Measurements from ENCODE around the gene GTSF1L.

GTSF1L gene

DNA sequence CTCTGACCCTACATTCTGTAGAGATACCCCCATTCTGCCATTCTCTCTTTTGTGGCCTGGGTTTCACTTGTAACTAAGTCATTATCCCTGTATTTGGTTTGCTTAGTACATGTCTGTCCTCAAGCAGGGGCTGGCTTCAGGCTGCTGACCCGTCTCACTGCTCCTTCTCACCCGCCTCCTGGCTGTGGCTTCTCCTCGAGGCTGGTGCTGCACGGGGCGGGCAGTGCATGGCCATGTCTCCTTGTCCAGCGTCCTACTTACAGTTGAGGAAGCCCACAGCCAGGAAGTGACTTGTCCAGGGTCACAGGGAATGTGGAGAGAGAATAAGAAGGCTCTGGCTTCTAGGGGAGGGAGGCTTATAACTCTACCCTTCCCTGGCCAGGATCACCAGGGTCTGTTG lies 11.3 kb downstream of the GTSF1L start:
- DNase-seq, result no peak

- no peak for DNase-seq
Observed at GRCh38 chr20:43715044-43715443, 11.8 kb downstream of the GTSF1L start.

GRCh38 chr20:43711098-43711654 lies 15.6 kb downstream of the GTSF1L start:
- no peak for DNase-seq

- DNase-seq, result no peak
Observed at GRCh38 chr20:43710370-43711044, 16.3 kb downstream of the GTSF1L start.

- DNase-seq, result no peak
Observed at GRCh38 chr20:43702502-43702901, 24.3 kb downstream of the GTSF1L start.

- DNase-seq, result no peak
Observed at GRCh38 chr20:43700627-43701026, 26.2 kb downstream of the GTSF1L start.

- DNase-seq, result no peak
Observed at GRCh38 chr20:43699941-43700565, 26.7 kb downstream of the GTSF1L start.

- DNase-seq, result no peak
Observed at GRCh38 chr20:43695571-43695970, 31.2 kb downstream of the GTSF1L start.

DNA sequence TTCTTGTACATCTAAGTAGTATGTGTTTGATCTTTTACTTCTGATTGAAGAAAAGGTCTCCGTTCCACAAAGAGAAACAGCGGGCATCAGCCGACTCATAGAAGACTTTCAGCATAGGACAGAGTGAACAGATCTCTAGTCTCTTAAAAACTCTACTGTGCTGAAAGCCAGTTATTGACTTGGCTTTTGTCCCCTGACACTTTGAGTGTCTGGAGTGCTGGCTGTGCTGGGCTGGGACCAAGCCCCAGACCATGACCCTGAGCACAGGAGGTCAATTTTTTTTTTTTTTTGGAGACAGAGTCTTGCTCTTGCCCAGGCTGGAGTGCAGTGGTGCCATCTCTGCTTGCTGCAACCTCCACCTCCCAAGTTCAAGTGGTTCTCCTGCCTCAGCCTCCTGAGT lies 32.0 kb downstream of the GTSF1L start:
- no peak for DNase-seq

DNA sequence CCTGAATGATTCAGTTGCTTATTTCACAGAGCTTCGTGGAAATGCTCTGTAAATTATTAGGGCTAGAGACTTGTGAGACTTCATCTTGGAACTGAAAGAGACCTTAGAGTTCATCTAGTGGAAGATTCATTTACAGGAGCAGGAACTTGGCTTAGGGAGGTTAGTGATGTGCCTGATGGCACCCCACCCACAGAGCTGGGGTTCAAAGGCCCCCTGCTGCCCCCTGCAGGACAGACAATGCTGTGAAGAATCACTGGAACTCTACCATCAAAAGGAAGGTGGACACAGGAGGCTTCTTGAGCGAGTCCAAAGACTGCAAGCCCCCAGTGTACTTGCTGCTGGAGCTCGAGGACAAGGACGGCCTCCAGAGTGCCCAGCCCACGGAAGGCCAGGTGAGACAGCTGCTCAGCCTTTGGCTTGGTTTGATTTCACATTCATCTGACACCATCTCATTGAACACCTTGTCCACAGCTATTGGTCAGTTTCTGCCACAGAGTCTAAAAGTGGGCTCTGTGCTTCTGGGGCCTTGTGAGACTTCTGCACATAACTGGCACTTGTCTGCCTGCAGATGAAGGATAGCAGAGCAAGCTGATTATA lies 34.8 kb downstream of the GTSF1L start:
- DNase-seq, result peak; percentile 29

DNA sequence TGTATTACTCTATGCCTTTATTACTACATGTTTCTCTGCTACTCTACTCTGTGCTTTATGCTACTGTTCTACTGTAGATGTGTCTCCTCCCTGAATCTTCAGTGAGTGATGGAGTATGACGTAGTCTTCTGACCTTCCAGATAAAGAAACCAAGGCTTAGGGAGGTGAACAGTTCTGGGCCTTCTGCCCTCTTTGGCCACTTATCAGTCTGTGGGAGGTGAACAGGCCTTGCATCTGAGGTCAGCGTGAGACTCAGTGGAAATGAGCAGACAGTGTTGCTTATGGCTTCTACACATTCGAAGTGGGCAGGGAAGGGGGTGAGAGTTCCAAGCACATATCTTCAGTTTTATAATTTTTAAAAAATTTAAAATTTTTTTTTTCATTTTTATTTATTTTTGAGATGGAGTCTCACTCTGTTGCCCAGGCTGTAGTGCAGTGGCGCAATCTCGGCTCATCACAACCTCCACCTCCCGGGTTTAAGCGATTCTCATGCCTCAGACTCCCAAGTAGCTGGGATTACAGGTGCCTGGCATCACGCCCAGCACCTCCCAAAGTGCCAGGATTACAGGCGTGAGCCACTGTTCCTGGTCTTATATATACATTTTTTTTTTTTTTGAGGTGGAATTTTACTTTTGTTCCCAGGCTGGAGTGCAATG lies 35.7 kb downstream of the GTSF1L start:
- no peak for DNase-seq

DNA sequence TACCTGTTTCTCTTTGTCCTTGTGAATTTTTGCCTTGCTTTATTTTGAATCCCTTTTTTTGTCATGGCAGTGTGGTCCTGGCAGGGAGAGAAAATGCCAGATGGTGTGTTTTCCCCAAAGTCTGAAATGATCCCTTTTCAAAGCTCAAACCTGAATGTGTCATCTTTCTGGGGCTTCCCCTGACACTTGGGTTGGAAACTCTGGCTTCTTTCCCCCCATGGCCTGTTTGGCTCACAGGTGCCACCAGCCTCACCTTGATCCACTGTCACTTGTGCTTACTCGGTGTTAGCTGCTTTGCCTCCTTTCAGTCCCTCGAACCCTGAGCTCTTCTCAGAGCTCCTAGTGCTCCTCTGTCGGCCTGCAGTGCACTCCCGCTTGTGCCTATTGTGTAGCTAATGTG lies 37.6 kb downstream of the GTSF1L start:
- DNase-seq, result no peak

DNA sequence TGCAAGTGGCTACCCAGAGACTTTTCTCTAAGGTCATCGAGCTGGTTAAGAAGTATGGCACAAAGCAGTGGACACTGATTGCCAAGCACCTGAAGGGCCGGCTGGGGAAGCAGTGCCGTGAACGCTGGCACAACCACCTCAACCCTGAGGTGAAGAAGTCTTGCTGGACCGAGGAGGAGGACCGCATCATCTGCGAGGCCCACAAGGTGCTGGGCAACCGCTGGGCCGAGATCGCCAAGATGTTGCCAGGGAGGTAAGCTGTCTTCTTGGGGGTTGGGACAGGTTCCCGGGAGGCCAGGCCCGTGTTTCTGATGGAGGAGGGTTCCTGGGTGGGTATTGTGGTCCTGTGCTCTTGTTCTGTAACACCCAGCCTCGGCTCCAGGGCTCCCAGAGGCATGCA lies 40.0 kb downstream of the GTSF1L start:
- DNase-seq, result no peak

GRCh38 chr20:43682446-43682845 lies 44.4 kb downstream of the GTSF1L start:
- DNase-seq, result no peak

DNA sequence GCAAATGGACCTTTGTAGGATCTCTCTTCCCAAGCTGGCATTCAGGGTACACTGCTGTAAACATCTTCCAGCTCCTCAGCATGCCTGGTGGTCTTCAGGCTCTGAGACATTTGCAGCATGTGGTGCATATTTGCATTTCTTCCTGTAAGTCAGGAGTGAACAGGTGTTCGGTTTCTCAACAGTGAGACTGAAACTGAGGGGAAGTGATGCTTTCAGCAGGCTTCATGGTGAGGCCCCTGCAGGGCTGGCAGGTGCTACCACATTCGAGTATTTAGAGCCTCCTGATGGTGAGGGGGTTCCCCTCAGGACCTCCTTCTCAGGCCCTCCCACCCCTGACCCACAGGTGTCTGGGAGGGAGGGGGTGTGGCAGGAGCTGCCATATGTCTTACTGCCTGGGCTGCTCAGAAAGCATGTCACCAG lies 44.8 kb downstream of the GTSF1L start:
- DNase-seq, result no peak

GRCh38 chr20:43681468-43681942 lies 45.3 kb downstream of the GTSF1L start:
- DNase-seq, result no peak

DNA sequence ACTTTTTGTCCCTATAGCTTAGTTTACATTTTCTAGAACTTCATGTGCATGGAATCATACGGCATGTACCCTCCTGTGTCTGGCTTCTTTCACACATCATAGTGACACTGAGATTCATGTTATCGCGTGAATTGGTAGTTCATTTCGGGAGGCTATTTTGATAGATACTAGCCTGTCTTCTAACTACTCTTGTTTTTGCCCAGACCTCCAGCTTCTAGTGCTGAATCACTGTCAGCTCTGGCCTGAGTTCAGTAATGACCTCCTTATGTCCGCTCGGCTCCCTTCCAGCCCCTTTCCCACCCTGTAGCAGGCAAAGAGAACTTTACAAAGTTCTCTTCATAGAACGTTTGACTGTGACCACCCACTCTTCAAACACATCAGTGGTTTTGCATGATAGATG lies 45.8 kb downstream of the GTSF1L start:
- no peak for DNase-seq

DNA sequence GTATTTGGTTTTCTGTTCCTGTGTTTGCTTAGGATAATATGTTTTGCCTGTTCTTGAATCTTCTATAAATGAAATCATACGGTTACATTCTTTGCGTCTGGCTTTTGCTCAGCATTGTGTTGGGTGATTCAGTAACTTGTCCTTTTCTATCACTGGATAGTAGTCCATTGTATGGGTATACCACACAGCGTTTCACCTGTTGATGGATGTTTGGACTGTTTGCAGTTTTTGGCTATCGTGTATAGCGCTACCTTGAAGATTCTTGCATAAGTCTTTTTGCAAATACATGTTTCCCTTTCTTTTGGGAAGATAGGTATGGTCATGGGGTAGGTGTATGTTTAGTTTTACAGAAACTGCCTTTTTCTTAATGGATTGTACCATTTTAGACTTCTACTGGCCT lies 50.4 kb downstream of the GTSF1L start:
- no peak for DNase-seq

Data from effector CD4-positive, alpha-beta T cell (primary cell).